ENCODE results near the gene TRIM71.

GRCh38 chr3:32847528-32847927 lies 29.7 kb downstream of the TRIM71 start:
- TF ChIP-seq CTCF (IDR thresholded peaks at IDR 0.05; ENCODE audit: insufficient read depth, low read depth, low read length) (no peak), EZH2 (IDR thresholded peaks at IDR 0.05; ENCODE audit: insufficient read depth, low read length) (no peak)

All from astrocyte (in vitro differentiated cells and primary cell).